SH-SY5Y (cell line): ENCODE data around the gene BHLHA9.

Experiments
- GATA2 ChIP-seq: IDR thresholded peaks from 2 replicates; pipeline ENCODE4 v1.6.1; 2011; ENCODE audit warnings: mild to moderate bottlenecking, low read depth, low read length
- GATA3 ChIP-seq: IDR thresholded peaks from 2 replicates; pipeline ENCODE4 v1.6.1; 2011; ENCODE audit warnings: low read depth, mild to moderate bottlenecking, low read length, moderate library complexity

DNA sequence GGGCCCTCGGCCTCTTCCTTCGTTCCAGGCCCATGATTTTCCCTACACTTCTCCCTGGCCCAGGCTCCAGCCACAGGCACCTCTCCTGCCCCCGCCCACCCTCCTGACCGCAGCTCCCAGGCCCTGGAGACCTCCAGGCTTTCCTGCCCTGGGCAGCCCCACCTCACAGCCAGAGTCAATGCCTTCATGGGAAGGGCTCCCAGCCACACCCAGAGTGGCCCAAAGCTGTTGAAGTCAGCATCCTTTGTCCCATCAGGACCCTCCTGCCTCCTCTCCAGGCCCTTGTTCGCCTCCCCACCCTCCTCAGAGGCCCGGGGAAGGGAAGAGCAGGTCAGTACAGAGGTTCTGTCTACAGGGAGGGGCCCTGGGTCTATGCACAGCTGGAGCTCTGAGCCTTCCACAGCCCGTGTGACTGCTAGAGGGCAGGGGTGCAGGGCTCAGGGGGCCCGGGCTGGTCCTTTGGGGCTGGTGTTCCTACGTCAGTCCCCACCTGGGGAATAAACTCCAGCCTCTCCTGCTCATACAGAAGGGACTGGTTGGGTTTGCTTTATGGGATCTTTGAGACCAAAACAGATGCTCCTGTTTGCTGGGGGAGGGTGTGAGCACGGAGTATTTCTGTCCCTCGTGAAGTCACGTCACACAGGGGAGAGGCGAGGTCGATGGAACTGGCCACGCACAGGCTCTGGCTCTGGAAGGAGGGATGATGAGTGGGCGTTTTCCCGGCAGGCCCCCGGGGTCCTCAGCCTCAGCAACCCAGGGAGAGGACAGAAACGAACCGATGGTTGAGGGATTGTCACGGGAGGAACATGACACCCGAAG is 29.5 kb downstream of the BHLHA9 start:
- no peak for TF ChIP-seq GATA2
- TF ChIP-seq GATA3 = no peak
